Panc1 (cell line): ENCODE measurements around the gene AOAH.

Source experiments
- POLR2AphosphoS5 ChIP-seq: IDR thresholded peaks from 2 replicates; pipeline ENCODE4 v1.6.1; 2012; ENCODE audit warnings: mild to moderate bottlenecking, low read depth, low read length, moderate library complexity
- TF ChIP-seq, protein P1 (sequence below): fragments of 450-650 bp; IDR thresholded peaks from 2 replicates; pipeline ENCODE4 v1.5.1; 2017; ENCODE audit warnings: mild to moderate bottlenecking
- TF ChIP-seq, protein P2 (sequence below), 2 experiments: IDR thresholded peaks; 2 replicates each; pipeline ENCODE4 v1.6.1; 2011 to 2012; ENCODE audit warnings: low read depth in 2 of 2, control low read depth in 1 of 2, low read length in 1 of 2, mild to moderate bottlenecking in 1 of 2, moderate library complexity in 1 of 2; ENCODE audit not compliant: insufficient read depth in 1 of 2

DNA sequence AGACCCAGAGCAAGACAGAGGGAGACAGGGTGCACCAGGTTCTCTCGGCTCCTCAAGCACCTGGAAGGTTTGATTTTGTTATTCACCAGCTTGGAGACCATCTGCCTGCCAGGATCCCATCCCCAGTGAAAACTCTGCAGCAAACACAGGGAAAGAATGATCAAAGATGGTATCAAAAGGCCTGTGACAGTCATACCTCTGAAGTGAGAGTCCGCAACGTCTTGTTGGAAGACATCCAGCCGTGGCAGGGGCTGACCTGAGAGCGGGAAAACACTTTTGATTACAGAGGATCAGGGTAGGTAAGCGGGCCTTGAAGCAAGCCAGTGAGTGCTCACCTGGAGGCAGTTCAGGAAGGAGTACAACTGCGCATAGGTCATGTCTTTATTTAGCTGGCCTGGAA lies 192.3 kb downstream of the AOAH start:
- no peak for TF ChIP-seq POLR2AphosphoS5
- TF ChIP-seq, protein P1, sequence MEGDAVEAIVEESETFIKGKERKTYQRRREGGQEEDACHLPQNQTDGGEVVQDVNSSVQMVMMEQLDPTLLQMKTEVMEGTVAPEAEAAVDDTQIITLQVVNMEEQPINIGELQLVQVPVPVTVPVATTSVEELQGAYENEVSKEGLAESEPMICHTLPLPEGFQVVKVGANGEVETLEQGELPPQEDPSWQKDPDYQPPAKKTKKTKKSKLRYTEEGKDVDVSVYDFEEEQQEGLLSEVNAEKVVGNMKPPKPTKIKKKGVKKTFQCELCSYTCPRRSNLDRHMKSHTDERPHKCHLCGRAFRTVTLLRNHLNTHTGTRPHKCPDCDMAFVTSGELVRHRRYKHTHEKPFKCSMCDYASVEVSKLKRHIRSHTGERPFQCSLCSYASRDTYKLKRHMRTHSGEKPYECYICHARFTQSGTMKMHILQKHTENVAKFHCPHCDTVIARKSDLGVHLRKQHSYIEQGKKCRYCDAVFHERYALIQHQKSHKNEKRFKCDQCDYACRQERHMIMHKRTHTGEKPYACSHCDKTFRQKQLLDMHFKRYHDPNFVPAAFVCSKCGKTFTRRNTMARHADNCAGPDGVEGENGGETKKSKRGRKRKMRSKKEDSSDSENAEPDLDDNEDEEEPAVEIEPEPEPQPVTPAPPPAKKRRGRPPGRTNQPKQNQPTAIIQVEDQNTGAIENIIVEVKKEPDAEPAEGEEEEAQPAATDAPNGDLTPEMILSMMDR: no peak
- TF ChIP-seq, protein P2, sequence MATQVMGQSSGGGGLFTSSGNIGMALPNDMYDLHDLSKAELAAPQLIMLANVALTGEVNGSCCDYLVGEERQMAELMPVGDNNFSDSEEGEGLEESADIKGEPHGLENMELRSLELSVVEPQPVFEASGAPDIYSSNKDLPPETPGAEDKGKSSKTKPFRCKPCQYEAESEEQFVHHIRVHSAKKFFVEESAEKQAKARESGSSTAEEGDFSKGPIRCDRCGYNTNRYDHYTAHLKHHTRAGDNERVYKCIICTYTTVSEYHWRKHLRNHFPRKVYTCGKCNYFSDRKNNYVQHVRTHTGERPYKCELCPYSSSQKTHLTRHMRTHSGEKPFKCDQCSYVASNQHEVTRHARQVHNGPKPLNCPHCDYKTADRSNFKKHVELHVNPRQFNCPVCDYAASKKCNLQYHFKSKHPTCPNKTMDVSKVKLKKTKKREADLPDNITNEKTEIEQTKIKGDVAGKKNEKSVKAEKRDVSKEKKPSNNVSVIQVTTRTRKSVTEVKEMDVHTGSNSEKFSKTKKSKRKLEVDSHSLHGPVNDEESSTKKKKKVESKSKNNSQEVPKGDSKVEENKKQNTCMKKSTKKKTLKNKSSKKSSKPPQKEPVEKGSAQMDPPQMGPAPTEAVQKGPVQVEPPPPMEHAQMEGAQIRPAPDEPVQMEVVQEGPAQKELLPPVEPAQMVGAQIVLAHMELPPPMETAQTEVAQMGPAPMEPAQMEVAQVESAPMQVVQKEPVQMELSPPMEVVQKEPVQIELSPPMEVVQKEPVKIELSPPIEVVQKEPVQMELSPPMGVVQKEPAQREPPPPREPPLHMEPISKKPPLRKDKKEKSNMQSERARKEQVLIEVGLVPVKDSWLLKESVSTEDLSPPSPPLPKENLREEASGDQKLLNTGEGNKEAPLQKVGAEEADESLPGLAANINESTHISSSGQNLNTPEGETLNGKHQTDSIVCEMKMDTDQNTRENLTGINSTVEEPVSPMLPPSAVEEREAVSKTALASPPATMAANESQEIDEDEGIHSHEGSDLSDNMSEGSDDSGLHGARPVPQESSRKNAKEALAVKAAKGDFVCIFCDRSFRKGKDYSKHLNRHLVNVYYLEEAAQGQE (IDR thresholded peaks at IDR 0.05; ENCODE audit: insufficient read depth in 1 of 2, low read depth in 2 of 2, low read length in 1 of 2): no peak
